DLD1 (cell line): ENCODE data around the gene C2orf68.
"Not testable (repeated sequence)": the region's sequence is repeated elsewhere in the genome, so short reads cannot be mapped to it uniquely, and the experiment has no call there.

Experiments used
- in situ Hi-C: cut with HindIII; loops from 2 replicates; pipeline ENCODE4 v1.10.0; 2017; ENCODE audit warnings: low sequenced_read_pairs

C2orf68 gene

GRCh38 chr2:85635011-85635410 is 23.1 kb upstream of the C2orf68 start:
- in situ Hi-C loops: no loop called here

GRCh38 chr2:85631316-85631715 is 19.4 kb upstream of the C2orf68 start:
- in situ Hi-C loops: no loop called here

- in situ Hi-C loops: no loop called here
Measured at GRCh38 chr2:85628658-85629057, 16.8 kb upstream of the C2orf68 start.

GRCh38 chr2:85623991-85624390 is 12.1 kb upstream of the C2orf68 start:
- in situ Hi-C loops: no loop called here

GRCh38 chr2:85621338-85621737 is 9.5 kb upstream of the C2orf68 start:
- in situ Hi-C loops: no loop called here

DNA sequence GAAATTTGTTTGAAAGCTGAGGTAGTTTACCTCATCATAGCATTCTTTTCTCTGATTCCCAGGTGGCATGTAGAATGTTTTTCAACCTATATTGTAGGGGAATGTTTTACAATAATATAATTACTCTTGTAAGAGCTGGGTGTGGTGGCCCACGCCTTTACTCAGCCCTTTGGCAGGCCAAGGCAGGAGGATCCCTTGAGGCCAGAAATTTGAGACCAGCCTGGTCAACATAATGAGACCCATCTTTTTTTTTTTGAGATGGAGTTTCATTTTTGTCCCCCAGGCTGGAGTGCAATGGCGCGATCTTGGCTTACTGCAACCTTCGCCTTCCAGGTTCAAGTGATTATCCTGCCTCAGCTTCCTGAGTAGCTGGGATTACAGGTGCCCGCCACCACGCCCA is 7.8 kb upstream of the C2orf68 start:
- in situ Hi-C loops: no loop called here

DNA sequence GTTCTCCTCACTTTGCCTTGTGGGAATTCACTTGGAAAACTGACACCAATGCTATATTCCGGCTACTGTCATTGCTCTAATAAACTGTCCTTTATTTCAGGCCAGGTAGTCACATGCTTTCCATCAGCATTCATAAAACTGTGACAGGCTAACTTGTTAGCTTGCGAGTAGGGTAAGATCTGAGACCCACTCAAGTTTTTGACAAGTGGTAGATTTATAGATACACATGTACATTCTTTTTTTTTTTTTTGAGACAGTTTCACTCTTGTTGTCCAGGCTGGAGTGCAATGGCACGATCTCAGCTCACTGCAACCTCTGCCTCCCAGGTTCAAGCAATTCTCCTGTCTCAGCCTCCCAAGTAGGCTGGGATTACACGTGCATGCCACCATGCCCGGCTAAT is 5.9 kb upstream of the C2orf68 start:
- in situ Hi-C loops: not testable (repeated sequence)

DNA sequence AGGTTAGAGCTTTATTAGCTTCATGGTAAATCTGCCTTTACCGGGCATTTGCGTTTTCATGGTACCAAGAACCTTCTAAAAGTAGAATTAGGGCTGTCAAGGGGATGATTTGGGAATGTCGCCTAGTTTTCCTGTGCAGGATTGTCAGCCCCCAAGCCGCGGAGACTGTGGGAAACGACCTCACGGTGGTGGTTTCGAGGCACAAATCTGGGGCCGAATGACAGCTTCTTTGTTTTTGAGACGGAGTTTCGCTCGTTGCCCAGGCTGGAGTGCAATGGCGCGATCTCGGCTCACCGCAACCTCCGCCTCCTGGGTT is 3.5 kb upstream of the C2orf68 start:
- in situ Hi-C loops: no loop called here

GRCh38 chr2:85614757-85615156 is 2.9 kb upstream of the C2orf68 start:
- in situ Hi-C loops: not testable (repeated sequence)

GRCh38 chr2:85613717-85614515 is 2.0 kb upstream of the C2orf68 start:
- in situ Hi-C loops: no loop called here

DNA sequence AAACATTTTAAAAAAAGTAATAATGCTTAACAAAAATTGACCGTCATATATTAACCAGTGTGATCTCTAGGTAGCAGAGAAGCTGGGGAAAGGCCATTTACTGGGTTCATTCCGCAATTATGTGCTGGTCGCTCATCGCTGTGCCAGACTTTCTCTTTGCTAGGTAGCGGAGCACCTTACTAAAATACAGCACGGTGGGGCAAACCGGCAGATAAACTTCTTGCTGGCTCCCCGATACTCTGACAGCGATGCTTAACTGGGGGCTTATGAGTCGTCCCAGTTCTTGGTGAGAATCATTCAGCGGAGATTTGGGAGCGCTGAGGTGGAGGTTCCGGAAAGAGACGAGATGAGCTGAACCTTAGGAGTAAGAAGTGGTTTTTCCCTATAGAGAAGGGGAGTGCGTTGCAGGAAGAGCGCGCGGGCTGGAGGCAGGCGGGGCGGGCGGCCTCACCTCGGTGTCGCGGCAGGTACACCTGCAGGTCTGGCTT is 605 bp downstream of the C2orf68 start:
- in situ Hi-C loops: no loop called here

DNA sequence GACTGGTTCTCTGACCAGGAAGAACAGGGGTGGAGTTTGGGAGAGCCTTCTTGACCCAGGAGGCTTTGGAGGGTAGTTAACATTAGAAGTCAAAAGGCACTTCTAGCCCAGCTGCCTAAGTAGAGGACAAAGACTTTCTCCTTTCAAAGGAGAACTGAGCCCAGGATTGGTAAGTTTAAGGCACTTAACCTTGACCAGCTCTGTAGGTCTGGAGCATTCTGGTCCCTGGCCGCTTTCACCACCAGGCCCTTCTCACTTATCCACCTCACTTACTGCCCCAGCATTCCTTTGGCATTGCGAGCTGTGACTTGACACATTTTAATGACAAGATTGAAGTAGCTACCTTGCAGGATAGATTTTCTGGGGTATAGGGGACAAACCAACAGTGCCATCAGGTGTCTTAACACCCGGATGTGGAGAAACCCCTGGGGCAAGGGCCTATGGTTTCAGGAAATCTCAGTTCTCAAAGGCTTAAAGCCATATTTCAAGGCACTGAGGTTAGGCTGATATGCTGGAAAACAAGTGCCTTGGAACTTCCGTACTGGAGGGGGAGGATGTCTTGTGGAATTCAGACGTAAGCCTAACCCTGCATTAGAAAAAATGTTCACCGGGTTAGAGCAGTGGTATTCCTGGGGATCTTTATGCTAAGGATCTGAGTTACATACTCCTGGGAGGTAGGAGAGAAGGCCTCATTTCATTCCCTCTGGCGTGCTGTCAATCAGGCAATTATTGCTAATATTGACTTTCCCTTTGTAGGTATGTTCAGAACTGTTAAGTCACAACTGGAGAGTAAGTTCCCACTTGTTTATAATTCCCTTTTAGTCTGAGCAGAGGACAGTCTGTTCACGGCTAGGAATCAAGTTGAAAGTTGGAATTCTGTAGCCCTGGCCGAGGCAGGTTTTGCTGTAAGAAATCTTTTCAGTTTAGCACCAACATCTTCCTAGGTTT is 4.3 kb downstream of the C2orf68 start:
- in situ Hi-C loops: no loop called here

DNA sequence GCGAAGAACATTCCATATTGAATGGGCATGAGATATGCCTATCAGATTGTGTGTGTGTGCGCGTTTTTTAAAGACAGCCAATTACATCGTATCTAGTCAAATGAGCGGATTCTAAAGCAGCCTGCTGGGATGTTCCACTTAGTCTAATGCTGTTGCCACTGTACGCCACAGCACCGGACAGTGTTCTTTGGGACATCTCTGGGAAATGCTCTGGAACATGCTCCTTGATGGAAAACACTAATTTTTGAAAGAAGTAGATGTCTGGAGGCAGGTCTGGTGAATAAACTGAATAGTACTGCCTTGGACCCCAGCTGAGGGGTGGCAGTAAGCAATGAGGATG is 5.8 kb downstream of the C2orf68 start:
- in situ Hi-C loops: no loop called here

- in situ Hi-C loops: no loop called here
Measured at GRCh38 chr2:85605406-85606115, 6.3 kb downstream of the C2orf68 start.

GRCh38 chr2:85604568-85605339 is 7.1 kb downstream of the C2orf68 start:
- in situ Hi-C loops: no loop called here

DNA sequence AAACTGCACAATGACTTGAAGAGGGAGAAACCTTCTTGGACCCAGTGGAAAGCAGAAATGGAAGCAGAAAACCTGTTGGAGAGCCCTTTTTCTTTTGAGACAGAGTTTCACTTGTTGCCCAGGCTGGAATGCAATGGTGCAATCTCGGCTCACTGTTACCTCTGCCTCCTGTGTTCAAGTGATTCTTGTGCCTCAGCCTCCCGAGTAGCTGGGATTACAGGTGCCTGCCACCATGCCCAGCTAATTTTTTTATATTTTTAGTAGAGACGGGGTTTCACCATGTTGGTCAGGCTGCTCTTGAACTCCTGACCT is 7.8 kb downstream of the C2orf68 start:
- in situ Hi-C loops: not testable (repeated sequence)

DNA sequence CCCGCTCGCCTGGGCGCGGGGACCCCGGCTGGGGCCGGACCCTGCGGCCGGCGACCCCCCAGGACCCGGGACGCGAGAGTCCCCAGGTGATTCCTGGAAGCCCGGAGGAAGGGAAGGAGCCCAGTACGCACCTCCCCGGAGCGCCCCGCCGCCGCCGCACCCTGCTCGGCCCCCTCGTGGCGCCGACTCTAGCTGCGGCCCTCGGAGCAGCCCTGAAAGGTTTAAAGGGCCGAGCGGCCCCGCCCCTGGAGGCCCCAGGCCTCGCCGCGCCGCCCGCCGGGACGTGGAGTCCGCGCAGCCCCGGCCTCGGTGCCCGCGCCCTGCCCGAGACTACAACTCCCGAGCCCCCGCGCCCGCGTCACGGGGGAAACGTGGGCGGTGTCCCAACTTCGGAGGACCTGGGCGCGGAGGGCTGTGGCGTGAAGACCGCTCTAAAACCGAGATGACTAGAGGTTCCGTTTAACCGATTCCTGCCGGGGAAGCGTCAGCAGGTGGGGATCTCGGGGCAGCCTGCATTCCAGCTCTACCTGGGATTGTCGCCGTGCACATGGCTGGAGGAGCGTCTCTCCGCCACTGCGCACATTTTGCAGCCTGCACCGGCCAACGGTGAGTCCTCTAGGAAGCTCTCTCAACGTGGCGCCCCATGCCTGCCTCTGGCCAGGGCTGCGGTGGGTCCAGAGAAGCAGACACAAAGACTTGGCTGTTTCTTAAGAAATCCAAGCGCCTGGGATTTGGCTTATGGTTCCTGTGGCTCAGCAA is 9.2 kb downstream of the C2orf68 start, which contains the start of gene TMEM150A:
TMEM150A (minus strand) TSS at position 223 of the 759 bp plus-strand sequence. CDS start 750 bp downstream, outside the sequence.
- in situ Hi-C loops: no loop called here

- in situ Hi-C loops: no loop called here
Measured at GRCh38 chr2:85601771-85602475, 9.9 kb downstream of the C2orf68 start.
